H9 (cell line): Measurements from ENCODE around the gene PAQR5. TPM values are rescaled to one million over a fixed set of nuclear protein-coding genes. Genes with fewer than 3 reads are reported as not detected.

Experiments used
- DNase-seq: peaks from one replicate; pipeline ENCODE4 v3.0.0-alpha.2; 2017
- H2AFZ ChIP-seq: one replicate; pipeline ENCODE4 v1.6.1; 2013; ENCODE audit warnings: mild to moderate bottlenecking, low read length, control low read depth, moderate library complexity
- H2AK5ac ChIP-seq: 2 replicates; pipeline ENCODE4 v1.6.1; 2013; ENCODE audit warnings: low read length, control low read depth, mixed read lengths; ENCODE audit not compliant: insufficient read length
- H2BK120ac ChIP-seq: one replicate; pipeline ENCODE4 v1.6.1; 2013; ENCODE audit warnings: low read depth, mild to moderate bottlenecking, low read length, control low read depth, inconsistent platforms; ENCODE audit not compliant: poor library complexity, severe bottlenecking
- H2BK12ac ChIP-seq: 2 replicates; pipeline ENCODE4 v1.6.1; 2013; ENCODE audit warnings: low read length, control low read depth, mixed read lengths, low read depth; ENCODE audit not compliant: insufficient read length
- H2BK15ac ChIP-seq: 2 replicates; pipeline ENCODE4 v1.6.1; 2013; ENCODE audit warnings: low read depth, low read length, control low read depth
- H2BK20ac ChIP-seq: one replicate; pipeline ENCODE4 v1.6.1; 2013; ENCODE audit warnings: low read depth, mild to moderate bottlenecking, low read length, control low read depth, inconsistent platforms; ENCODE audit not compliant: poor library complexity, severe bottlenecking
- H2BK5ac ChIP-seq: 2 replicates; pipeline ENCODE4 v1.6.1; 2013; ENCODE audit warnings: low read length, control low read depth, mixed read lengths; ENCODE audit not compliant: insufficient read length
- H3K14ac ChIP-seq: 2 replicates; pipeline ENCODE4 v1.6.1; 2013; ENCODE audit warnings: low read length, control low read depth; ENCODE audit not compliant: insufficient read depth
- H3K18ac ChIP-seq: 2 replicates; pipeline ENCODE4 v1.6.1; 2013; ENCODE audit warnings: low read depth, mild to moderate bottlenecking, mixed read lengths, low read length, control low read depth; ENCODE audit not compliant: insufficient read length
- H3K23ac ChIP-seq: 2 replicates; pipeline ENCODE4 v1.6.1; 2013; ENCODE audit warnings: low read length, control low read depth, mixed read lengths, low read depth; ENCODE audit not compliant: insufficient read length
- H3K23me2 ChIP-seq: 2 replicates; pipeline ENCODE4 v1.6.1; 2013; ENCODE audit warnings: low read depth, mild to moderate bottlenecking, mixed read lengths, low read length, control low read depth; ENCODE audit not compliant: insufficient read length, poor library complexity, severe bottlenecking
- H3K27ac ChIP-seq: 2 replicates; pipeline ENCODE4 v1.5.1; 2013; ENCODE audit warnings: low read length, control low read depth, mixed read lengths, low read depth; ENCODE audit not compliant: insufficient read length
- H3K27me3 ChIP-seq: 2 replicates; pipeline ENCODE4 v1.6.1; 2013; ENCODE audit warnings: low read length, control low read depth, inconsistent platforms; ENCODE audit not compliant: insufficient read depth
- H3K4ac ChIP-seq: 2 replicates; pipeline ENCODE4 v1.6.1; 2013; ENCODE audit warnings: low read depth, mild to moderate bottlenecking, control low read depth, inconsistent platforms, low read length, moderate library complexity
- H3K4me1 ChIP-seq: 2 replicates; pipeline ENCODE4 v1.6.1; 2013; ENCODE audit warnings: low read length, control low read depth, inconsistent platforms; ENCODE audit not compliant: insufficient read depth
- H3K4me2 ChIP-seq: 2 replicates; pipeline ENCODE4 v1.6.1; 2013; ENCODE audit warnings: low read length, control low read depth, mixed read lengths; ENCODE audit not compliant: insufficient read length, insufficient read depth
- H3K56ac ChIP-seq: 2 replicates; pipeline ENCODE4 v1.6.1; 2013; ENCODE audit warnings: low read depth, mild to moderate bottlenecking, mixed read lengths, low read length, control low read depth; ENCODE audit not compliant: insufficient read length
- H3K79me1 ChIP-seq: 2 replicates; pipeline ENCODE4 v1.6.1; 2013; ENCODE audit warnings: low read depth, mild to moderate bottlenecking, moderate library complexity, low read length, control low read depth, inconsistent platforms; ENCODE audit not compliant: insufficient read depth, poor library complexity, severe bottlenecking
- H3K79me2 ChIP-seq: 2 replicates; pipeline ENCODE4 v1.6.1; 2013; ENCODE audit warnings: low read length, control low read depth, inconsistent platforms; ENCODE audit not compliant: insufficient read depth
- H3K9ac ChIP-seq: 2 replicates; pipeline ENCODE4 v1.6.1; 2013; ENCODE audit warnings: low read length, control low read depth, mixed read lengths; ENCODE audit not compliant: insufficient read length; ENCODE audit errors: extremely low read depth
- H3K9me3 ChIP-seq: one replicate; pipeline ENCODE4 v1.6.1; 2013; ENCODE audit warnings: low read depth, low read length, inconsistent platforms; ENCODE audit not compliant: control insufficient read depth
- H3T11ph ChIP-seq: one replicate; pipeline ENCODE4 v1.6.1; 2013; ENCODE audit warnings: mild to moderate bottlenecking, low read length, control low read depth, inconsistent platforms
- H4K20me1 ChIP-seq: one replicate; pipeline ENCODE4 v1.6.1; 2013; ENCODE audit not compliant: control insufficient read depth, insufficient read length, insufficient read depth
- H4K5ac ChIP-seq: 2 replicates; pipeline ENCODE4 v1.6.1; 2013; ENCODE audit warnings: low read depth, mild to moderate bottlenecking, mixed read lengths, low read length, control low read depth; ENCODE audit not compliant: insufficient read length
- H4K8ac ChIP-seq: replicated peaks from 2 replicates; pipeline ENCODE4 v1.6.1; 2013; ENCODE audit warnings: low read length, control low read depth, mixed read lengths, low read depth; ENCODE audit not compliant: insufficient read length
- H4K91ac ChIP-seq: 2 replicates; pipeline ENCODE4 v1.6.1; 2013; ENCODE audit warnings: low read depth, mild to moderate bottlenecking, moderate library complexity, mixed read lengths, low read length, control low read depth; ENCODE audit not compliant: insufficient read length
- H3K27ac Mint-ChIP-seq, 3 experiments: 2 replicates in 2 of 3; 3 replicates in 1 of 3; pipeline ENCODE4 v1.8.0; 2020 to 2021; ENCODE audit warnings: mixed read lengths in 3 of 3, mild to moderate bottlenecking in 1 of 3, moderate library complexity in 1 of 3
- H3K27me3 Mint-ChIP-seq: 2 replicates; pipeline ENCODE4 v1.8.0; 2021; ENCODE audit warnings: low read depth, mild to moderate bottlenecking, moderate library complexity, mixed read lengths
- H3K36me3 Mint-ChIP-seq, 3 experiments: 2 replicates in 2 of 3; 3 replicates in 1 of 3; pipeline ENCODE4 v1.8.0; 2020 to 2021; ENCODE audit warnings: low read depth in 3 of 3, mixed read lengths in 3 of 3; ENCODE audit not compliant: insufficient read depth in 1 of 3
- H3K4me1 Mint-ChIP-seq, 2 experiments: 2 replicates each; pipeline ENCODE4 v1.8.0; 2020; ENCODE audit warnings: mixed read lengths in 2 of 2
- H3K4me3 Mint-ChIP-seq, 2 experiments: 2 replicates in 1 of 2; 3 replicates in 1 of 2; pipeline ENCODE4 v1.8.0; 2020 to 2021; ENCODE audit warnings: mild to moderate bottlenecking in 2 of 2, mixed read lengths in 2 of 2, moderate library complexity in 1 of 2
- H3K9me3 Mint-ChIP-seq, 2 experiments: 2 replicates in 1 of 2; 3 replicates in 1 of 2; pipeline ENCODE4 v1.8.0; 2020; ENCODE audit warnings: mild to moderate bottlenecking in 2 of 2, mixed read lengths in 2 of 2, moderate library complexity in 1 of 2
- WGBS: extraction: QIAGEN DNeasy Blood & Tissue Kit; methylation state at CpG from one replicate; pipeline ENCODE4 v1.1.7; 2013; ENCODE audit warnings: missing lambda C conversion rate, low lambda C conversion rate, mixed read lengths; ENCODE audit not compliant: insufficient read length; ENCODE audit errors: extremely low coverage; 5-methylcytosine and 5-hydroxymethylcytosine counted together
- total RNA-seq: library from RNA; stranded (reverse); gene quantifications from 2 replicates; pipeline ENCODE4 v1.2.1, GENCODE V29; 2021
- TF ChIP-seq, protein P1 (sequence below): fragments of 200-600 bp; sonication (generic); conservative IDR thresholded peaks from 3 replicates; pipeline ENCODE4 v1.8.0; 2021; ENCODE audit warnings: antibody characterized with exemption, mild to moderate bottlenecking

PAQR5 gene
- total RNA-seq, 1 experiment from 2014 or later: 1.6 TPM

DNA sequence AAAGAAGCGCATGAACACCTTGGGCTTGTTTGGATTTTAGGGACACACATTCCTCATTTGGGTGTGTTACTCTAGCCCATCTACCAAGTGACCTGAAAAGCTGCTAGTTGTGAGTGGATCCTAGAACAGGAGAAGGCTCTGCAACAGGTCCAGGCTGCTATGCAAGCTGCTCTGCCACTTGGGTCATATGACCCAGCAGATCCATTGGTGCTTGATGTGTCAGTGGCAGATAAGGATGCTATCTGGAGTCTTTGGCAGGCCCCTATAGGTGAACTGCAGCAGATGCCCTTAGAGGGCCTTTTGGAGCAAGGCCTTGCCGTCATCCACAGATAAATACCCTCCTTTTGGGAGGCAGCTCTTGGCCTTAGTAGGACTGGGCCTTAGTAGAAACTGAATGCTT, 53.2 kb downstream of the PAQR5 start:
- no peak overlapping the region for H3K4me3 Mint-ChIP-seq
- no peak overlapping the region for H3K27ac ChIP-seq
- H4K8ac ChIP-seq: no peak overlapping the region
- no peaks in the 10 kb centered on the region for H4K20me1 ChIP-seq
- H2BK120ac ChIP-seq: no peak overlapping the region
- no peak overlapping the region for H3K4ac ChIP-seq
- no peak overlapping the region for H4K91ac ChIP-seq
- H3K79me1 ChIP-seq: no peaks in the 10 kb centered on the region
- H3K27ac Mint-ChIP-seq: no peak overlapping the region
- H2BK15ac ChIP-seq: no peak overlapping the region
- no peaks in the 10 kb centered on the region; a peak in 2 of 7 replicates for H3K36me3 Mint-ChIP-seq
- no peaks in the 10 kb centered on the region for H3K4me1 ChIP-seq
- no peaks in the 10 kb centered on the region for H3K4me1 Mint-ChIP-seq
- H3K9me3 Mint-ChIP-seq: no peaks in the 10 kb centered on the region
- WGBS: no CpG with 5 or more reads among the region's 2 CpGs
- H3T11ph ChIP-seq: no peak overlapping the region
- no peak overlapping the region for H3K56ac ChIP-seq
- H2BK12ac ChIP-seq: no peak overlapping the region
- H2BK5ac ChIP-seq: no peak overlapping the region
- no peak overlapping the region for H4K5ac ChIP-seq
- no peaks in the 10 kb centered on the region for H3K23me2 ChIP-seq
- no peak overlapping the region for H2BK20ac ChIP-seq
- DNase-seq: no peak
- H2AK5ac ChIP-seq: no peak overlapping the region
- no peak overlapping the region for H3K4me2 ChIP-seq
- no peaks in the 10 kb centered on the region for H3K9me3 ChIP-seq
- H3K9ac ChIP-seq: no peak overlapping the region
- no peak overlapping the region for H3K23ac ChIP-seq
- no peak overlapping the region for H3K14ac ChIP-seq
- H3K79me2 ChIP-seq: no peaks in the 10 kb centered on the region
- no peaks in the 10 kb centered on the region for H3K27me3 ChIP-seq
- peaks cover 1% of the 10 kb centered on the region for H3K27me3 Mint-ChIP-seq
- H3K18ac ChIP-seq: no peak overlapping the region
- TF ChIP-seq, protein P1, sequence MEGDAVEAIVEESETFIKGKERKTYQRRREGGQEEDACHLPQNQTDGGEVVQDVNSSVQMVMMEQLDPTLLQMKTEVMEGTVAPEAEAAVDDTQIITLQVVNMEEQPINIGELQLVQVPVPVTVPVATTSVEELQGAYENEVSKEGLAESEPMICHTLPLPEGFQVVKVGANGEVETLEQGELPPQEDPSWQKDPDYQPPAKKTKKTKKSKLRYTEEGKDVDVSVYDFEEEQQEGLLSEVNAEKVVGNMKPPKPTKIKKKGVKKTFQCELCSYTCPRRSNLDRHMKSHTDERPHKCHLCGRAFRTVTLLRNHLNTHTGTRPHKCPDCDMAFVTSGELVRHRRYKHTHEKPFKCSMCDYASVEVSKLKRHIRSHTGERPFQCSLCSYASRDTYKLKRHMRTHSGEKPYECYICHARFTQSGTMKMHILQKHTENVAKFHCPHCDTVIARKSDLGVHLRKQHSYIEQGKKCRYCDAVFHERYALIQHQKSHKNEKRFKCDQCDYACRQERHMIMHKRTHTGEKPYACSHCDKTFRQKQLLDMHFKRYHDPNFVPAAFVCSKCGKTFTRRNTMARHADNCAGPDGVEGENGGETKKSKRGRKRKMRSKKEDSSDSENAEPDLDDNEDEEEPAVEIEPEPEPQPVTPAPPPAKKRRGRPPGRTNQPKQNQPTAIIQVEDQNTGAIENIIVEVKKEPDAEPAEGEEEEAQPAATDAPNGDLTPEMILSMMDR: no peak
- H2AFZ ChIP-seq: no peak overlapping the region
